ENCODE results near the gene FGGY.

Gene FGGY

GRCh38 chr1:59803458-59804038 is 506.7 kb downstream of the FGGY start:
- no peak for DNase-seq

- DNase-seq, result no peak
Observed at GRCh38 chr1:59804301-59804700, 507.4 kb downstream of the FGGY start.

GRCh38 chr1:59805554-59805953 is 508.7 kb downstream of the FGGY start:
- DNase-seq, result no peak
